ENCODE data around the gene MRPS31.

The MRPS31 gene

GRCh38 chr13:40779049-40779448 lies 8.1 kb upstream of the MRPS31 start:
- Histone ChIP-seq H3K4me3 (ENCODE audit: insufficient read depth in 1 of 2, low read depth in 1 of 2, low read length in 2 of 2) (no peak overlapping the region), H2AFZ (ENCODE audit: low read depth, low read length) (no peak overlapping the region), H3K4me2 (ENCODE audit: low read length, poor library complexity, severe bottlenecking) (no peak overlapping the region), H2BK120ac (ENCODE audit: low read depth, low read length) (no peak overlapping the region), H3K18ac (ENCODE audit: low read depth in 1 of 2, low read length in 2 of 2) (no peak overlapping the region), H2BK5ac (ENCODE audit: low read depth, low read length, poor library complexity, severe bottlenecking) (no peak overlapping the region), H3K27ac (ENCODE audit: low read length, poor library complexity, severe bottlenecking) (no peak overlapping the region), H3K4ac (ENCODE audit: low read depth in 1 of 2, low read length in 2 of 2) (no peak overlapping the region), H3K79me1 (replicated peaks; ENCODE audit: low read length, poor library complexity, severe bottlenecking) (no peaks in the 10 kb centered on the region), H2AK5ac (ENCODE audit: low read length, severe bottlenecking) (no peak overlapping the region), H4K91ac (ENCODE audit: low read length) (peak overlapping the region; percentile 84), H4K8ac (ENCODE audit: low read length) (peak overlapping the region; percentile 79), H2BK12ac (ENCODE audit: low read length in 2 of 2) (peak overlapping the region; percentile 1 to 60), H3K27me3 (ENCODE audit: control insufficient read depth in 1 of 2, insufficient read depth in 1 of 2, low read length in 2 of 2) (no peaks in the 10 kb centered on the region), H3K14ac (ENCODE audit: low read length in 2 of 2) (no peak overlapping the region), H3K4me1 (ENCODE audit: control insufficient read depth, insufficient read depth, low read depth, low read length) (peaks cover 13% of the 10 kb centered on the region), H2BK15ac (ENCODE audit: low read depth, poor library complexity, severe bottlenecking) (no peak overlapping the region), H3K36me3 (ENCODE audit: control insufficient read depth in 1 of 2, insufficient read depth in 2 of 2, low read depth in 1 of 2, low read length in 2 of 2) (no peaks in the 10 kb centered on the region), H3K9me3 (ENCODE audit: control insufficient read depth, low read length) (no peaks in the 10 kb centered on the region), H3K9ac (ENCODE audit: low read length) (no peak overlapping the region), H3K23ac (ENCODE audit: low read length in 2 of 2) (no peak overlapping the region)
- 55% methylated on average over 4 of the region's 4 CpGs for WGBS
- no peak for DNase-seq

DNA sequence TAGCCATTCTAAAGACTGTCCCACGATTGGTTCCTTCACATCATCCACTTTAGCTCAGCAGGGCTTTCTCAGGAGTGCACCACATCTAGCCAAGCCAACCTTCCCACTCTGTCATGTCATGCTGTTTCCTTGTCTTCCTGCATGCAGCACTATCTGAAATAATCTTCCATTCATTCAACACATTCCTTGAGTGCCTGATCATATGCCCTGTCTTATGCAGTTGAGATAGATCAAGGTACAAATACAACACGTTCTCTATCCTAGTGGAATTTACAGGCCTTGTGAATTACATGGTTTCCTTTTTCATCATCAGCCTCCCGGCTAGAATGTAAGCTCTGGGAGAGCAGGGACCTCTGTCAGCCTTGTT lies 6.8 kb upstream of the MRPS31 start:
- Histone ChIP-seq H4K91ac (ENCODE audit: low read length) (no peak overlapping the region), H3K27ac (ENCODE audit: low read length, poor library complexity, severe bottlenecking) (no peak overlapping the region), H3K9ac (ENCODE audit: low read length) (peak overlapping the region; percentile 37), H3K27me3 (ENCODE audit: control insufficient read depth in 1 of 2, insufficient read depth in 1 of 2, low read length in 2 of 2) (no peaks in the 10 kb centered on the region), H4K8ac (ENCODE audit: low read length) (peak overlapping the region; percentile 95), H3K4me1 (ENCODE audit: control insufficient read depth, insufficient read depth, low read depth, low read length) (peaks cover 13% of the 10 kb centered on the region), H3K9me3 (ENCODE audit: control insufficient read depth, low read length) (no peaks in the 10 kb centered on the region), H3K4me2 (ENCODE audit: low read length, poor library complexity, severe bottlenecking) (no peak overlapping the region), H3K36me3 (ENCODE audit: control insufficient read depth in 1 of 2, insufficient read depth in 2 of 2, low read depth in 1 of 2, low read length in 2 of 2) (no peaks in the 10 kb centered on the region), H2BK5ac (ENCODE audit: low read depth, low read length, poor library complexity, severe bottlenecking) (no peak overlapping the region), H3K18ac (ENCODE audit: low read depth in 1 of 2, low read length in 2 of 2) (peak overlapping the region in 1 of 2 experiments; percentile 42), H3K79me1 (replicated peaks; ENCODE audit: low read length, poor library complexity, severe bottlenecking) (no peaks in the 10 kb centered on the region), H3K23ac (ENCODE audit: low read length in 2 of 2) (no peak overlapping the region), H2BK15ac (ENCODE audit: low read depth, poor library complexity, severe bottlenecking) (peak overlapping the region; percentile 38), H2BK12ac (ENCODE audit: low read length in 2 of 2) (peak overlapping the region in 1 of 2 experiments; percentile 29), H3K14ac (ENCODE audit: low read length in 2 of 2) (no peak overlapping the region), H2AFZ (ENCODE audit: low read depth, low read length) (peak overlapping the region; percentile 29), H2BK120ac (ENCODE audit: low read depth, low read length) (peak overlapping the region; percentile 2), H3K4me3 (ENCODE audit: insufficient read depth in 1 of 2, low read depth in 1 of 2, low read length in 2 of 2) (no peak overlapping the region), H3K4ac (ENCODE audit: low read depth in 1 of 2, low read length in 2 of 2) (peak overlapping the region in 1 of 2 experiments; percentile 67), H2AK5ac (ENCODE audit: low read length, severe bottlenecking) (no peak overlapping the region)
- 47% methylated on average over 3 of the region's 3 CpGs for WGBS
- DNase-seq, result no peak

DNA sequence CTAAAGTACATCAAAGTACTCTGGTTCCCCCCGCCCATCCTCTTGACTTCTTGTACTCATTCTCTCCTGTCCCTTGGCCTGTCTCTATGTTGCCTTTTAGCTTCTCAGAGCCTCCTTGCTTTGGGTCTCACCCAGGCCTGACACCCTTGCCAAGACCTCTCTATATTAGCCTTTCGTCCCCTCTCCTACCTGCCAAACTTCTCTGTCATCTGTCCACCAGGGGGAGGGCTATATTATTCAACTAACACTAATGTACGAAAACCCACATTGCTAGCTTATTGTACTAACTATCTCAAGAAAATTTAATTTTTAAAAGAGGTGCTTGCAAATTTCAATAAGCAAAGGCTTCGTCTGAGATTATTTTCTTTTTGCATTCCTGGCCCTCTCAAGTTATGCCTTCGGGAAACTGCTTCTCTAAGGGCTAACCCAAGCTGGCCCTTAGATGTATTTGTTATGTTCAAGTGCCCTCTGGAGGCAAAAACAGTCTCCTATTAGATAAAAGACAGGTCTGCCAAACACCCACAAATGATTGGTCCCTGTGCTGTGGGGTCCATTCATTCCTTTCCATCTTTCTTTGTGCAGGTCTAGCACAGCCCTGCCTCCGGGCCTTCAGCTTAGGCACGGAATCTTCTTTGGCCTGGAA lies 6.3 kb upstream of the MRPS31 start:
- Histone ChIP-seq H3K4me3 (ENCODE audit: insufficient read depth in 1 of 2, low read depth in 1 of 2, low read length in 2 of 2) (no peak overlapping the region), H3K23ac (ENCODE audit: low read length in 2 of 2) (no peak overlapping the region), H2BK120ac (ENCODE audit: low read depth, low read length) (peak overlapping the region; percentile 2), H3K4me1 (ENCODE audit: control insufficient read depth, insufficient read depth, low read depth, low read length) (peaks cover 13% of the 10 kb centered on the region), H3K18ac (ENCODE audit: low read depth in 1 of 2, low read length in 2 of 2) (peak overlapping the region in 1 of 2 experiments; percentile 42), H3K14ac (ENCODE audit: low read length in 2 of 2) (no peak overlapping the region), H3K27ac (ENCODE audit: low read length, poor library complexity, severe bottlenecking) (no peak overlapping the region), H3K36me3 (ENCODE audit: control insufficient read depth in 1 of 2, insufficient read depth in 2 of 2, low read depth in 1 of 2, low read length in 2 of 2) (no peaks in the 10 kb centered on the region), H2AFZ (ENCODE audit: low read depth, low read length) (peak overlapping the region; percentile 29), H2AK5ac (ENCODE audit: low read length, severe bottlenecking) (no peak overlapping the region), H2BK15ac (ENCODE audit: low read depth, poor library complexity, severe bottlenecking) (peak overlapping the region; percentile 38), H3K4ac (ENCODE audit: low read depth in 1 of 2, low read length in 2 of 2) (no peak overlapping the region), H3K79me1 (replicated peaks; ENCODE audit: low read length, poor library complexity, severe bottlenecking) (no peaks in the 10 kb centered on the region), H2BK5ac (ENCODE audit: low read depth, low read length, poor library complexity, severe bottlenecking) (no peak overlapping the region), H4K91ac (ENCODE audit: low read length) (no peak overlapping the region), H2BK12ac (ENCODE audit: low read length in 2 of 2) (peak overlapping the region in 1 of 2 experiments; percentile 29), H3K9ac (ENCODE audit: low read length) (peak overlapping the region; percentile 37), H4K8ac (ENCODE audit: low read length) (peak overlapping the region; percentile 95), H3K27me3 (ENCODE audit: control insufficient read depth in 1 of 2, insufficient read depth in 1 of 2, low read length in 2 of 2) (no peaks in the 10 kb centered on the region), H3K4me2 (ENCODE audit: low read length, poor library complexity, severe bottlenecking) (peak overlapping the region; percentile 5), H3K9me3 (ENCODE audit: control insufficient read depth, low read length) (no peaks in the 10 kb centered on the region)
- peak; percentile 70 for DNase-seq
- 18% methylated on average over 7 of the region's 7 CpGs for WGBS

DNA sequence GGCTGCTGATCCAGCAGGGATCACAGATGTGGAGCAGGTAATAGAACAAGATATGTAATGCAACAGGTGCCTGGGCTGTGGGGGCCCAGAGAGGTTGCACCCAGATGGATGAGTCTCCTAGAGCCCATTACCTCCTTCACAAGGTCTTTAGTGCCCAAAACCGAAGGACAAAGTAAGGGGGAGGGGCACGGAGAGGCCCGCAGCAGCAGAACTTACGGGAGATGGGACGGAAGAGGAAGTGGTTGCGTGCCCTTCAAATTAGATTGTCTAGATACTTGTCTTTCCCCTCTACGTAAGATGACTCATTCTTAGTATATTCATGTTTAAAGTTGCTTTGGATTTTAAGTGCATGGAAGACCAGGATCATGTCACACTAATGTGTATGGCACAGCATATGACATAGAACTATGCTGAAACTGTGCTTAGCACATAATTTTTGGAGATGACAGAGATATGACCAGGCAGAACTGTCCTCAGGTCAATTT lies 5.7 kb upstream of the MRPS31 start:
- Histone ChIP-seq H4K91ac (ENCODE audit: low read length) (peak overlapping the region; percentile 70), H3K27ac (ENCODE audit: low read length, poor library complexity, severe bottlenecking) (no peak overlapping the region), H2BK120ac (ENCODE audit: low read depth, low read length) (peak overlapping the region; percentile 69), H3K9me3 (ENCODE audit: control insufficient read depth, low read length) (no peaks in the 10 kb centered on the region), H3K27me3 (ENCODE audit: control insufficient read depth in 1 of 2, insufficient read depth in 1 of 2, low read length in 2 of 2) (no peaks in the 10 kb centered on the region), H3K36me3 (ENCODE audit: control insufficient read depth in 1 of 2, insufficient read depth in 2 of 2, low read depth in 1 of 2, low read length in 2 of 2) (no peaks in the 10 kb centered on the region), H3K9ac (ENCODE audit: low read length) (no peak overlapping the region), H2AFZ (ENCODE audit: low read depth, low read length) (peak overlapping the region; percentile 79), H2BK5ac (ENCODE audit: low read depth, low read length, poor library complexity, severe bottlenecking) (no peak overlapping the region), H3K18ac (ENCODE audit: low read depth in 1 of 2, low read length in 2 of 2) (peak overlapping the region; percentile 34 to 75), H2BK15ac (ENCODE audit: low read depth, poor library complexity, severe bottlenecking) (no peak overlapping the region), H3K79me1 (replicated peaks; ENCODE audit: low read length, poor library complexity, severe bottlenecking) (no peaks in the 10 kb centered on the region), H3K23ac (ENCODE audit: low read length in 2 of 2) (no peak overlapping the region), H3K4ac (ENCODE audit: low read depth in 1 of 2, low read length in 2 of 2) (peak overlapping the region; percentile 26 to 52), H3K14ac (ENCODE audit: low read length in 2 of 2) (no peak overlapping the region), H2BK12ac (ENCODE audit: low read length in 2 of 2) (no peak overlapping the region), H3K4me2 (ENCODE audit: low read length, poor library complexity, severe bottlenecking) (no peak overlapping the region), H3K4me3 (ENCODE audit: insufficient read depth in 1 of 2, low read depth in 1 of 2, low read length in 2 of 2) (no peak overlapping the region), H4K8ac (ENCODE audit: low read length) (peak overlapping the region; percentile 89), H2AK5ac (ENCODE audit: low read length, severe bottlenecking) (no peak overlapping the region), H3K4me1 (ENCODE audit: control insufficient read depth, insufficient read depth, low read depth, low read length) (peaks cover 13% of the 10 kb centered on the region)
- WGBS, result no CpG with 5 or more reads among the region's 7 CpGs
- peak; percentile 87 for DNase-seq
